NCI-H187 (cell line): Measurements from ENCODE around the gene TSC22D4.
"Not testable (repeated sequence)": the region's sequence is repeated elsewhere in the genome, so short reads cannot be mapped to it uniquely, and the experiment has no call there.

Experiments used
- DNase-seq, 2 experiments: peaks; one replicate each; lab custom pipeline; 2025; lab: John Stamatoyannopoulos, UW

TSC22D4 gene

GRCh38 chr7:100472854-100473499 lies 6.0 kb downstream of the TSC22D4 start:
- no peak for DNase-seq

GRCh38 chr7:100472121-100472851 lies 6.7 kb downstream of the TSC22D4 start:
- no peak for DNase-seq

GRCh38 chr7:100471021-100471420 lies 8.0 kb downstream of the TSC22D4 start:
- no peak for DNase-seq

GRCh38 chr7:100469227-100470044 lies 9.6 kb downstream of the TSC22D4 start:
- peak; percentile 64 to 75 for DNase-seq

GRCh38 chr7:100467638-100468373 lies 11.2 kb downstream of the TSC22D4 start:
- DNase-seq, result no peak

GRCh38 chr7:100466653-100467605 lies 12.1 kb downstream of the TSC22D4 start:
- no peak for DNase-seq

GRCh38 chr7:100465702-100466311 lies 13.2 kb downstream of the TSC22D4 start:
- no peak for DNase-seq

GRCh38 chr7:100465299-100465698 lies 13.7 kb downstream of the TSC22D4 start:
- no peak for DNase-seq

GRCh38 chr7:100464791-100465190 lies 14.2 kb downstream of the TSC22D4 start:
- no peak for DNase-seq

GRCh38 chr7:100464210-100464660 lies 14.8 kb downstream of the TSC22D4 start, which contains the start of gene SPACDR:
Gene SPACDR (minus strand): TSS chr7:100464260. CDS start chr7:100464025, 235 bp downstream.
- DNase-seq, result no peak

- DNase-seq, result no peak
Observed at GRCh38 chr7:100457033-100457432, 22.0 kb downstream of the TSC22D4 start.

- DNase-seq, result no peak
Observed at GRCh38 chr7:100456562-100456961, 22.5 kb downstream of the TSC22D4 start.

GRCh38 chr7:100455206-100455605 lies 23.8 kb downstream of the TSC22D4 start:
- DNase-seq, result no peak

GRCh38 chr7:100453854-100454253 lies 25.2 kb downstream of the TSC22D4 start:
- not testable (repeated sequence) for DNase-seq

GRCh38 chr7:100452513-100452912 lies 26.5 kb downstream of the TSC22D4 start:
- DNase-seq, result no peak

GRCh38 chr7:100449190-100449795 lies 29.7 kb downstream of the TSC22D4 start:
- DNase-seq, result no peak

- not testable (repeated sequence) for DNase-seq
Observed at GRCh38 chr7:100447363-100447762, 31.7 kb downstream of the TSC22D4 start.

- no peak for DNase-seq
Observed at GRCh38 chr7:100446040-100446439, 33.0 kb downstream of the TSC22D4 start.
